ENCODE data around the gene ZCCHC3. TPM values are rescaled to one million over a fixed set of nuclear protein-coding genes. Genes with fewer than 3 reads are reported as not detected.
"Not testable (repeated sequence)": the region's sequence is repeated elsewhere in the genome, so short reads cannot be mapped to it uniquely, and the experiment has no call there.

The ZCCHC3 gene
- 27.7 TPM for total RNA-seq

GRCh38 chr20:297098-297924, at the start of gene ZCCHC3:
TSS of gene ZCCHC3 (plus strand) at chr20:297570. CDS start at chr20:297587, 17 bp downstream.
- DNase-seq (ENCODE audit: low read depth in 2 of 3, low spot score in 2 of 3): peak; percentile 77 to 96 (median 94)

DNA sequence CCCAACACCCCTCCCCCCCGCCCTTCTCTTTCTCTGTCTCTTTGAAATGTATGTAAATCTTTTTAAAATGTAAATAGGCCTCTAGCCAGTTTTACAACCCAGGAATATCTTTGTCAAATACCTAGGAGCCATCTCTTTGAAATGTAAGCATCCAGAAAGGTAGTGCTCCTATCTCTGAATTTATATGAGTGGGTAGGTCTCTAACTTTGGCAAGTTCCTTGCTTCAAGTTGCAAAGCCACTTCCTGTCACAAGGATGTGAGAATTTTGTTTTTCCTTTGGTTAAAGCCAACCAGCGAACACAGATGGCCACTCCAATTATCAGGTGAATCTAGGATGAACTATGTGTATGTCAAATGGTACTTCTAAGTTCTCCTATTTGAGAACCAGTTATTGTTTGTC, 46.0 kb upstream of the ZCCHC3 start:
- no peak for DNase-seq (ENCODE audit: low read depth in 2 of 3, low spot score in 2 of 3)

DNA sequence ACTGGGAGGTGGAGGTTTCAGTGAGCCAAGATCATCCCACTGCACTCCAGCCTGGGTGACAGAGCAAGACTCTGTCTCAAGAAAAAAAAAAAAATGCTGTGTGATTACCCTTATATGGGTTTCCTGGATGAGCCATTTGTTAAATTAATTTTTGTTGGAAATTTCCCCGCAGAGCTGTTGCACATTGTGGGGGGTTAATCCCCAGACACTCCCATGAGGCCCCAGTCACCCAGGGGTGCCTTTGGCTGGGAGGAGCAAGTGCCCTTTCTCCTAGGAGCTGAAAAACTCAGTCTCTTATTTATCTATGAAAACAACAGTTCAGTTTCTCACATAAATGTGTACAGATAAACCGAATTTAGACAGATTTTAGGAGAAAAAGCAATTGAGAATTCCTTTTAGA, 44.6 kb upstream of the ZCCHC3 start:
- DNase-seq (ENCODE audit: low read depth in 2 of 3, low spot score in 2 of 3): no peak

GRCh38 chr20:253447-253846, 43.9 kb upstream of the ZCCHC3 start:
- not testable (repeated sequence) for DNase-seq (ENCODE audit: low read depth in 2 of 3, low spot score in 2 of 3)

DNA sequence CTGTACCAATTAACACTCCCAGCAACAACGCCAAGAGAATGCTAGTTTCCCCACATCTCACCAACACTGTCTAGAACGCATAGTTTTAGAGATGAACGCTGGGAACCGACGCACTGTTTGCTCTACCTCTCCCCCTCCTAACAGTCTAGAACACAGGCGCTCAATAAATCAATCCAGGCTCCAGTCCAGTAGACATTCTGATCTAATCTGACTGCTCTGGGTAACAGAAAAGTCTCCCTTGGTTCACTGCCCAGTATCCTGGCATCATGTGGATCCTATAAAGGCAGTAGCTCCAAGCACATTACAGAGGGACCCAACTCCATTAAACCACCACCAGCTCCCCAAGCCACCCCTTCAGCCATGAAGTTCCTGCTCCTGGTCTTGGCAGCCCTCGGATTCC, 40.0 kb upstream of the ZCCHC3 start, which contains the start of gene DEFB132:
Gene DEFB132, plus strand, starts transcription at position 306 of the 400 bp plus-strand sequence. Its CDS starts 55 bp downstream, at position 361.
- DNase-seq (ENCODE audit: low read depth in 2 of 3, low spot score in 2 of 3): no peak

DNA sequence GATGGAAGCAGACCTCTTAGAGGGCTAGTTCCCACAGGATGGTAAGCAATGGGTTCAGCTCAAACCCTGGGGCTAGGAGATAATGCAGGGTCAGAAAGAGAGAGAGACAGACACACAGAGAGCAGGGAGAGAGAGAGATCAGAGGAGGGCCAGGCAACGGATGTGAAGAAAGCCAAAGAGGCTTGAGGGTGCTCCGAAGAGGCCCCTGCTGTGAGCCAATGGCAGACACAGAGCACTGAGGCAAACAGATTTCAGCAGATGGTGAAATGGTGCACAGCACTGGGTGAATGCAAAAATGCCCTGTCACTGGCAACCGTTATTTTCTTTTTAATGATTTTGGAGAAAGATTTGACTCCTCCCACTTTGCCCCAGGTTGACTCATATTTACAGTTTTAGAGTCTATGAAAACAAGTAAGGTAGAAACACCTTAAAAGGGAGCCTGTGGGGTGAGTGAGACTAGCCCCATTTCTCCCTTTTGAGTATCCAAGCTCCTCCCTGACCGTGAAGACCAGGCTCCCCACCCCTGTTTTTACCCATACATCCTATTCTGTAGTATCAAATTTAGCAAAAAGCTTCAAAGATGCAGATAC, 39.0 kb upstream of the ZCCHC3 start:
- no peak for DNase-seq (ENCODE audit: low read depth in 2 of 3, low spot score in 2 of 3)

DNA sequence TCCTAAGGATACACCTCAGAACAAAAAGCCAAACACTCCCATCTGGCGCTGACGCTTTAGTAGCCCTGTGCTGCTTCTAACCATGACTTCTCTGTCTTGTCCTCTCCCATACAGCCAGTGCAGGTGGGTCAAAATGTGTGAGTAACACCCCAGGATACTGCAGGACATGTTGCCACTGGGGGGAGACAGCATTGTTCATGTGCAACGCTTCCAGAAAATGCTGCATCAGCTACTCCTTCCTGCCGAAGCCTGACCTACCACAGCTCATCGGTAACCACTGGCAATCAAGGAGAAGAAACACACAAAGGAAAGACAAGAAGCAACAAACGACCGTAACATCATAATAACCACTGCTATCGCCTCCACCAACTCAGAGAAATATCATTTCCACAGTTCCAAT, 38.4 kb upstream of the ZCCHC3 start:
- DNase-seq (ENCODE audit: low read depth in 2 of 3, low spot score in 2 of 3): peak in 2 of 3 donors; percentile 52 to 54

DNA sequence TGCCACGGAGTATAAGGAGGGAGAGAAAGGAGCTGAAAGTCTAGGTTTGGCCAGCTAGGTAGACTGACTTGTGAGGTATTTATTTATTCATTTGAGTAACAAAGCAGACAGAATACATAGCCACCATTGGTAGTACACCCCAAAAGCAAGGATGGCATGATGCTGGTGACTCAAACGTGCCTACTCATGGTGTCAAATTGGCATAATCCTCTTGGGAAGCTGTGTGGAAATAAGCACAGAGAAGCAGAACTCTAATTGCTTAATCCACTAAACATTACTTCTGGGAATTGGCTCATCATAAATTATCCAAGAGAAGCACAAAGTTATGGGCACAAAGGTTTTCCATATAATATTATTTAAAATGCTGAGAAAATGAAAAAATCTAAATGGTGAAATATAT, 37.4 kb upstream of the ZCCHC3 start:
- no peak for DNase-seq (ENCODE audit: low read depth in 2 of 3, low spot score in 2 of 3)

GRCh38 chr20:263701-264100, 33.7 kb upstream of the ZCCHC3 start:
- DNase-seq (ENCODE audit: low read depth in 2 of 3, low spot score in 2 of 3): no peak

DNA sequence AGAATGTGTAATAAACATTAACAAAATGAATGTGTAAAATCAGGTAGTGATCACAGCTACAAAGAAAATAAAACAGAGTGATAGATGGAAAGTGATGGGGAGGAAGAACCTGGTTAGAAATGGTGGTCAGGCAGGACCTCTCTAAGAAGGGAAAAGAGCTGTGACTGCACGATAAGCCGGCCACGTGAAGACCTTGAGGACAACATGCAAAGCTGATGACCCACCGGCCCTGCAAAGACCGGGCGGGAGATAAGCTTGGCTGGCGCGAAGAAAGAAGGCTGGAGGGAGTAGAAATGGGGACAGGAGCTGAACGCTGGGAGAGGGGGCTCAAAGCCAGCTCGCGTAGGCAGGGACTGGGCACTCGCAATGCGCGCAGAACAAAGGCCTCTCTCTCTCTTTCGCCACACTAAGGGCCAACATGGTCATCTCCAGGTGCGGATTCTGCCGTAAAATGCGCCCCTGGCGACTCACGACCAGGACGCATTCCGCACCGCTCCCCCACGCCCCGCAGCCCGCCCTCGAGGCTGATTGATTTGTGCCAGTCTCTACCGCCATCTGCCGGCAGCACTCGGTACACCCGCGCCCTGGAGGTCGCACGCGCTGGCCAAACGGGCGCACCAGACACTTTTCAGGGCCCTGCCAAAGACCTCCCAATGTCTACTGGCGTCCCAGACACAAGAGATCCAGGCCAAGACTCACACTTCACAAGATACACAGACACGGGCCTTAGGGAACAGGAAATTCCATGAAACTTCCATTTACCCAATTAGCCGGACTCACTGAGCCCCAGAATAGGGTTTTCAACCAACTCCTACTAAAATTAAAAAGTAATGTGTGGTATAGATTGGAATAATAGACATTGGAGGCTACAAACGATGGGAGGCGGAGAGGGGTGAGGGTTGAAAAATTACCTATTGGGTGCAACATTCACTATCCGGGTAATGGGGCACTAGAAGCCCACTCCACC, 30.5 kb upstream of the ZCCHC3 start:
- DNase-seq (ENCODE audit: low read depth in 2 of 3, low spot score in 2 of 3): peak; percentile 76 to 89 (median 87)

DNA sequence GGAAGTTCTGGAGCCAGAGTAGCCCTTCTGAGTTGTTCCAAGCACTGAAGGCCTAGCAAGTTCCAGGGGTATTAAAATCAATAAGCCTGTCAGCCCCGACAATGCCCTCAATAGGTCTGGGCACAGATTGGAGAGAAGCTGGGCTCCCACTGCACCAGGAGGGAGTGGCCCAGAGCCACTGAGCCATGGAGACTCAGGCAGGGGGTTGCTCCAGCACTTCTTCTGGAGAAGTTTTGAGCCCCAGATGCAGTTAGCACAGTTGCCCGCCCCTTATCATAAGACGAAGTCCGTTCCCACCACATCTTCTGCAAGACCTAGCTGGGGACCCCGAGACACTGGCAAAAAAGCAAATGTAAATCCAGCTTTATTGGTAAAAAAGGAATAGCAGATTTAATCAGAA, 26.9 kb upstream of the ZCCHC3 start:
- no peak for DNase-seq (ENCODE audit: low read depth in 2 of 3, low spot score in 2 of 3)

GRCh38 chr20:271069-271468, 26.3 kb upstream of the ZCCHC3 start:
- no peak for DNase-seq (ENCODE audit: low read depth in 2 of 3, low spot score in 2 of 3)

DNA sequence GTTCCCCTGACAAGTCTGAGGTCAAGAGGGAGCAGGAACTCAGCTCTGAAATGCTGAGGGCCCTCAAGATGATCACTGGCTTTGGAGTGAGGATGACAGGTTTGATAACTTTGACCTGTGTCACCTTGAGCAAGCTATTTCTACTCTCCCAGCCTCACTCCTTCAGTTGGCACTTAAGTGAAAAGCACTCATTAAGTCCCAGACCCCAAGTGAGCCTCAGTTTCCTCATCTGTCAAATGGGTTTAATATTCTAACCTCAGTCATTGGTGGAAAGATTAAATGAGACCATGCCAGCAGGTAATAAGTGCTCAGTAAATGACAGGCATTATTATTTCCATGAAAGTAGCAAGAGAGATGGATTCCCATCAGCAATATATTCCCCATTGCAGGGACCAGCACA, 25.8 kb upstream of the ZCCHC3 start:
- DNase-seq (ENCODE audit: low read depth in 2 of 3, low spot score in 2 of 3): no peak

DNA sequence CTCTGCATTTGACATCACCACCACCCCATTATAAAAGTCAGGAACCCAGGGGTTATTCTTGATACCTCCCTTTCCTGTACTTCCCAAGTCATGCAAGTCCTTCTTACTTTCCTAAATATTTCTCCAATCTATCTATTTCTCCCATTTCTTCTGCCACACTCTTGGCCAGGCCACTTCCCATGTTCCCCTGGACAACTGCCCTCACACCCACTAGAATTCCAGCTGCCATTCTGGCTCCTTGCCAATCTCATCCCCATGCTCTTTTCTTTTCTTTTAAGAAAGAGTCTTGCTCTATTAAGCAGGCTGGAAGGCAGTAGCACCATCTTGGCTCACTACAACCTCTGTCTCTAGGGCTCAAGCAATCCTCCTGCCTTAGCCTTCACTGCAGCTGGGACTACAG, 24.7 kb upstream of the ZCCHC3 start:
- DNase-seq (ENCODE audit: low read depth in 2 of 3, low spot score in 2 of 3): no peak

GRCh38 chr20:273884-274283, 23.5 kb upstream of the ZCCHC3 start:
- no peak for DNase-seq (ENCODE audit: low read depth in 2 of 3, low spot score in 2 of 3)

GRCh38 chr20:275791-276190, 21.6 kb upstream of the ZCCHC3 start:
- no peak for DNase-seq (ENCODE audit: low read depth in 2 of 3, low spot score in 2 of 3)

DNA sequence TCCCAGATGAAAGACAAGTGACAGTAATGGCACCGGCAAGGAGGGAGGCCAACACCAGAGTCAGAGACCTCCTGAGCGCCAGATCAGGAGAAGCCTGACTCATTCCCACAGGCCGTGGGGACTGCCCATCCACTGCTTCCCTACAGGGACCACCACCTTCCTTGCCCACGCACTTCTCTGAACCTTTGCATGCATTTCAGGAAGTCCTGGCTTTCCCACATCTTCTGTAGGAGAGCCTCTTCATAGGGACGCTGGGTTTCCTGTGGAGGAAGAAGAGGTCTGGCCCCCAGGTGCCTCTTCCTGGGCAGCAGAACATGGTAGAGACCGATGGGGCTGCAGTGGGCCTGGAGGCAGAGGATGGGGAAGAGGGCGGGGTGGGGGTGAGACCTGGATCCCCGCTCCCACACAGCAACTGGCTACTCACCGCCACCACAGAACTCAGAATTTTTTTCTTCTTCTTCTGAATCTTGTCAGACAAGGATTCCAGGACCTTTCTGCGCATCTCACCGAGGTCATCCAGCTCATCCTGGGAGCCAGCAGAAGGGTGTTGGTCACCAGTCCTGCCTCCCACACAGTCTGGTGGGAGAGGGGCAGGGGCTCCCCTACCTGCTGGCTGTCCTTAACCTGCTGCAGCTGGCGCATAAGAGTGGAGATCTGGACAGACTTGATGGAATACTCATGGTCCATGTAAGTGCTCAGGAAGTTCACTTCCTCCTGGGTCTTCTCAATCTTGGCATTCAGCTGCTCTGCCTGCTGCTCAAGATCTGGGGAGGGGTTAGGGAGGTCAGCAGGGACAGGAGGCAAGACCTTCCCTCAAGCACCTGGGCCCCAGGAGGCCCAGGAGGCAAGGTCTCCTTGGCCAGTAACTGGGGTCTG, 20.5 kb upstream of the ZCCHC3 start:
- no peak for DNase-seq (ENCODE audit: low read depth in 2 of 3, low spot score in 2 of 3)

GRCh38 chr20:277496-277781, 19.9 kb upstream of the ZCCHC3 start:
- DNase-seq (ENCODE audit: low read depth in 2 of 3, low spot score in 2 of 3): no peak

GRCh38 chr20:278181-278580, 19.2 kb upstream of the ZCCHC3 start:
- DNase-seq (ENCODE audit: low read depth in 2 of 3, low spot score in 2 of 3): no peak

All from hematopoietic multipotent progenitor cell (in vitro differentiated cells).